ENCODE measurements around the gene STK38L.

DNA sequence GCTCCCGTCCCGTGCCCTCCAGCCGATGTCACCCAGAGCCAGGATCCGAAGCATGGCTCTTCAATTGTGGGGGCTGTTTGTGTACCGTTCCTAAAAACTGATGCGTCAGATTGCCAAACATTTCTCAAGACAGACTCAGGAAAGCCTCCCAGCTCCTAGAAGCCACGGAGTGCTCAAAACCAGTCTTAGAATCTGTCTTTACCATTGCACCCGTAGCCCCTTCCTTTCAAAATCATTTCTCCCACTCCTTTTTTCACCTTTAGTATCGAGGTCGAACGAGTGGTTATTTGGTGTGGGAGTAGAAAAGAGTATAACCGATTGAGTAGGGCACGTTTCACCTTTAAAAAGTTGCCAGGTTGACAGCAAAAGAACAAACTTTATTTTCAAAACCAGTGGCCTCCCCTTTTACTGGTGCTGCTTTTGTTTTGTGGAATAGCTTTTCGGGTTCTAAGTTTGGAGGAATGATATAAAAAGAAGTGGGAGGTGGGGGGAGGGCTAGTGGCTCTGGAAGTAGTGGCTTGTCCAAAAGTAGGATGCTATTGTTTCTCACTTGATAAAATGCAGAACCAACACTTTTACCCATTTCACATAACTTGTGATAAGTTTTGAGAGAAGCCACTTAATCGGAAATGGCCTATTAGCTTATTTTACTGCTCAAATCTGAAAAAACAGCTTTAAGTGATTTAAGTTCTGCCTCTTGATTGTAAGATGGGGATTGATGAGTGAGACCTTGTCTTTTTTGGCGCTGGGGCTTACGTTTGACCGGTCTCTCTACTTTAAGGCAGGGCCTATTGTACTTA is 803 bp downstream of the STK38L start:
- TF ChIP-seq, protein P1, sequence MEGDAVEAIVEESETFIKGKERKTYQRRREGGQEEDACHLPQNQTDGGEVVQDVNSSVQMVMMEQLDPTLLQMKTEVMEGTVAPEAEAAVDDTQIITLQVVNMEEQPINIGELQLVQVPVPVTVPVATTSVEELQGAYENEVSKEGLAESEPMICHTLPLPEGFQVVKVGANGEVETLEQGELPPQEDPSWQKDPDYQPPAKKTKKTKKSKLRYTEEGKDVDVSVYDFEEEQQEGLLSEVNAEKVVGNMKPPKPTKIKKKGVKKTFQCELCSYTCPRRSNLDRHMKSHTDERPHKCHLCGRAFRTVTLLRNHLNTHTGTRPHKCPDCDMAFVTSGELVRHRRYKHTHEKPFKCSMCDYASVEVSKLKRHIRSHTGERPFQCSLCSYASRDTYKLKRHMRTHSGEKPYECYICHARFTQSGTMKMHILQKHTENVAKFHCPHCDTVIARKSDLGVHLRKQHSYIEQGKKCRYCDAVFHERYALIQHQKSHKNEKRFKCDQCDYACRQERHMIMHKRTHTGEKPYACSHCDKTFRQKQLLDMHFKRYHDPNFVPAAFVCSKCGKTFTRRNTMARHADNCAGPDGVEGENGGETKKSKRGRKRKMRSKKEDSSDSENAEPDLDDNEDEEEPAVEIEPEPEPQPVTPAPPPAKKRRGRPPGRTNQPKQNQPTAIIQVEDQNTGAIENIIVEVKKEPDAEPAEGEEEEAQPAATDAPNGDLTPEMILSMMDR (IDR thresholded peaks at IDR 0.05; ENCODE audit: borderline replicate concordance, extremely low read depth, low read length, poor library complexity, severe bottlenecking): no peak
- TF ChIP-seq EZH2 (IDR thresholded peaks at IDR 0.05; ENCODE audit: borderline replicate concordance, low read depth, low read length, severe bottlenecking): no peak
